CD14-positive monocyte (primary cell): ENCODE measurements around the gene F10. TPM values are rescaled to one million over a fixed set of nuclear protein-coding genes. Genes with fewer than 3 reads are reported as not detected.

Experiments
- DNase-seq, 3 donors: peaks; one replicate each; pipeline ENCODE4 v3.0.0-alpha.2; 2011 to 2022
- H2AFZ ChIP-seq: 2 replicates; pipeline ENCODE4 v1.6.0; 2012; ENCODE audit warnings: mild to moderate bottlenecking, low read depth, low read length, inconsistent platforms; ENCODE audit not compliant: insufficient read depth, poor library complexity, severe bottlenecking
- H3K27ac ChIP-seq, 2 donors: 1 replicate in 1 of 2; 2 replicates in 1 of 2; pipeline ENCODE4 v1.5.1; 2012 to 2013; ENCODE audit warnings: low read length in 2 of 2, control low read depth in 1 of 2, inconsistent platforms in 1 of 2, low read depth in 1 of 2, mild to moderate bottlenecking in 1 of 2
- H3K27me3 ChIP-seq, 2 donors: one replicate each; pipeline versions ENCODE4 v1.6.0 to v1.6.1; 2011 to 2013; ENCODE audit warnings: low read length in 2 of 2; ENCODE audit not compliant: control insufficient read depth in 2 of 2, insufficient read depth in 2 of 2
- H3K36me3 ChIP-seq, 2 donors: replicated peaks in 1 of 2; 1 replicate in 1 of 2; 2 replicates in 1 of 2; pipeline versions ENCODE4 v1.5.1 to v1.6.1; 2012 to 2013; ENCODE audit warnings: low read length in 2 of 2, control low read depth in 1 of 2, inconsistent platforms in 1 of 2, mild to moderate bottlenecking in 1 of 2; ENCODE audit not compliant: insufficient read depth in 2 of 2, control insufficient read depth in 1 of 2
- H3K4me1 ChIP-seq, 2 donors: 1 replicate in 1 of 2; 2 replicates in 1 of 2; pipeline versions ENCODE4 v1.5.1 to v1.6.1; 2012 to 2013; ENCODE audit warnings: low read length in 2 of 2, control low read depth in 1 of 2, inconsistent platforms in 1 of 2, mild to moderate bottlenecking in 1 of 2, moderate library complexity in 1 of 2; ENCODE audit not compliant: insufficient read depth in 2 of 2, control insufficient read depth in 1 of 2
- H3K4me2 ChIP-seq: replicated peaks from 2 replicates; pipeline ENCODE3; 2012; ENCODE audit warnings: low read length, moderate library complexity, mild to moderate bottlenecking; ENCODE audit not compliant: poor library complexity, severe bottlenecking; ENCODE audit errors: extremely low read depth
- H3K4me3 ChIP-seq, 3 experiments: fragments of 200-600 bp in 1 of 3; sonication (generic) in 1 of 3; replicated peaks in 1 of 3; 1 replicate in 2 of 3; 2 replicates in 1 of 3; pipeline ENCODE4 v1.5.1; 2011 to 2013; ENCODE audit warnings: low read length in 3 of 3, mild to moderate bottlenecking in 3 of 3, control low read depth in 2 of 3, low read depth in 2 of 3, inconsistent platforms in 1 of 3, moderate library complexity in 1 of 3
- H3K79me2 ChIP-seq: 2 replicates; pipeline ENCODE4 v1.6.0; 2012; ENCODE audit warnings: mild to moderate bottlenecking, control low read depth, inconsistent platforms, low read length, moderate library complexity; ENCODE audit not compliant: insufficient read depth
- H3K9ac ChIP-seq: 2 replicates; pipeline ENCODE4 v1.6.0; 2017; ENCODE audit warnings: low read length, mild to moderate bottlenecking; ENCODE audit not compliant: insufficient read depth, poor library complexity, severe bottlenecking
- H3K9me3 ChIP-seq, 2 donors: replicated peaks in 1 of 2; 1 replicate in 1 of 2; 2 replicates in 1 of 2; pipeline versions ENCODE4 v1.5.1 to v1.6.1; 2012 to 2013; ENCODE audit warnings: low read length in 2 of 2, control low read depth in 1 of 2; ENCODE audit not compliant: control insufficient read depth in 1 of 2, insufficient read depth in 1 of 2
- H4K20me1 ChIP-seq: 2 replicates; pipeline ENCODE4 v1.6.0; 2012; ENCODE audit warnings: mild to moderate bottlenecking, low read length, control low read depth, moderate library complexity; ENCODE audit not compliant: insufficient read depth
- H3K27ac Mint-ChIP-seq, 7 donors: one replicate each; pipeline ENCODE4 v1.8.0; 2020; ENCODE audit warnings: mild to moderate bottlenecking in 7 of 7, mixed read lengths in 7 of 7, moderate library complexity in 6 of 7, inconsistent platforms in 2 of 7
- H3K27me3 Mint-ChIP-seq, 3 donors: one replicate each; pipeline ENCODE4 v1.8.0; 2021 to 2022; ENCODE audit warnings: low read depth in 3 of 3, mild to moderate bottlenecking in 3 of 3, mixed read lengths in 3 of 3, moderate library complexity in 3 of 3, inconsistent platforms in 1 of 3
- H3K36me3 Mint-ChIP-seq, 2 donors: one replicate each; pipeline ENCODE4 v1.8.0; 2020; ENCODE audit warnings: mixed read lengths in 2 of 2, inconsistent platforms in 1 of 2, mild to moderate bottlenecking in 1 of 2
- H3K4me1 Mint-ChIP-seq: one replicate; pipeline ENCODE4 v1.8.0; 2020; ENCODE audit warnings: mild to moderate bottlenecking, mixed read lengths
- H3K4me3 Mint-ChIP-seq, 2 donors: one replicate each; pipeline ENCODE4 v1.8.0; 2020; ENCODE audit warnings: mild to moderate bottlenecking in 2 of 2, mixed read lengths in 2 of 2, moderate library complexity in 1 of 2
- H3K9me3 Mint-ChIP-seq, 7 donors: one replicate each; pipeline ENCODE4 v1.8.0; 2020 to 2022; ENCODE audit warnings: mixed read lengths in 7 of 7, mild to moderate bottlenecking in 6 of 7, moderate library complexity in 6 of 7, inconsistent platforms in 2 of 7
- WGBS: methylation state at CpG from one replicate; pipeline ENCODE4 v1.1.5; 2013; ENCODE audit warnings: missing lambda C conversion rate; ENCODE audit not compliant: insufficient coverage; 5-methylcytosine and 5-hydroxymethylcytosine counted together
- intact Hi-C, 2 donors: fragments of 100-400 bp; cut with micrococcal nuclease; formaldehyde crosslinking; loops; one replicate each; pipeline versions ENCODE4 v1.15.0 to v1.15.1; 2023
- polyA plus RNA-seq, 3 donors: library from polyadenylated mRNA; depleted of rRNA in 1 of 3; unstranded in 2 of 3; stranded (reverse) in 1 of 3; fragments of 300-500 nt in 2 of 3; fragments of >200 nt in 1 of 3; fragmentation: Illumina TruSeq in 2 of 3; gene quantifications; 1 replicate in 2 of 3; 2 replicates in 1 of 3; pipeline ENCODE4 v1.2.3, GENCODE V29; 2012 to 2021
- TF ChIP-seq, protein P1 (sequence below): fragments of 200-600 bp; IDR thresholded peaks from one replicate; pipeline ENCODE4 v1.8.0; 2022; ENCODE audit warnings: antibody characterized with exemption, mild to moderate bottlenecking

The F10 gene
- polyA plus RNA-seq, 3 donors = not detected

DNA sequence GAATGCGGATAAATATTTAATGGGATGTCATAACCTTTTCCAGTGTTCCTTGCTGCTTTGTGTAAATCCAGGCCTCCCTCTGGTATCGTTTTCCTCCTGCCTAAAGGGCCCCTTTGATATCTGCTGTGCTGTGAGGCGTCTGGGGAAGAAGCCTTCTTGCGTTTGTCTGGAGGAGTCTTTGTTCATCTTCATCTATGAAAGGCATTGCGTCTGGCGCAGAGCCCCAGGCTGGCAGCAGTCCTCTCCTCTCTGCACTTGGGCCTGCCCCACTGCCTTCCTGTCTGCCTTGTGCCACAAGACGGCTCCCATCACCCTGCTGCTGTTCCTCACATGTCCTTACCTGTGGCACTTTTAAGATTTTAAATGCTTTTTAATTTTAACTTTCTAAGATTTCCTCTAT is 45.6 kb downstream of the F10 start:
- intact Hi-C loops = no loop called here
- TF ChIP-seq, protein P1, sequence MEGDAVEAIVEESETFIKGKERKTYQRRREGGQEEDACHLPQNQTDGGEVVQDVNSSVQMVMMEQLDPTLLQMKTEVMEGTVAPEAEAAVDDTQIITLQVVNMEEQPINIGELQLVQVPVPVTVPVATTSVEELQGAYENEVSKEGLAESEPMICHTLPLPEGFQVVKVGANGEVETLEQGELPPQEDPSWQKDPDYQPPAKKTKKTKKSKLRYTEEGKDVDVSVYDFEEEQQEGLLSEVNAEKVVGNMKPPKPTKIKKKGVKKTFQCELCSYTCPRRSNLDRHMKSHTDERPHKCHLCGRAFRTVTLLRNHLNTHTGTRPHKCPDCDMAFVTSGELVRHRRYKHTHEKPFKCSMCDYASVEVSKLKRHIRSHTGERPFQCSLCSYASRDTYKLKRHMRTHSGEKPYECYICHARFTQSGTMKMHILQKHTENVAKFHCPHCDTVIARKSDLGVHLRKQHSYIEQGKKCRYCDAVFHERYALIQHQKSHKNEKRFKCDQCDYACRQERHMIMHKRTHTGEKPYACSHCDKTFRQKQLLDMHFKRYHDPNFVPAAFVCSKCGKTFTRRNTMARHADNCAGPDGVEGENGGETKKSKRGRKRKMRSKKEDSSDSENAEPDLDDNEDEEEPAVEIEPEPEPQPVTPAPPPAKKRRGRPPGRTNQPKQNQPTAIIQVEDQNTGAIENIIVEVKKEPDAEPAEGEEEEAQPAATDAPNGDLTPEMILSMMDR = no peak

GRCh38 chr13:113169277-113170272 is 47.0 kb downstream of the F10 start:
- Histone ChIP-seq H3K27me3 (no peaks in the 10 kb centered on the region), H3K4me1 (peaks cover 0 to 13% of the 10 kb centered on the region in 2 donors), H3K9me3 (peaks cover 0 to 3% of the 10 kb centered on the region in 2 donors), H3K4me3 (no peak overlapping the region), H3K27ac (no peak overlapping the region), H3K36me3 (no peaks in the 10 kb centered on the region), H2AFZ (no peak overlapping the region), H4K20me1 (no peaks in the 10 kb centered on the region), H3K9ac (no peak overlapping the region), H3K79me2 (no peaks in the 10 kb centered on the region), H3K4me2 (no peak overlapping the region)
- peaks cover 21 to 29% of the 10 kb centered on the region in 2 donors for H3K36me3 Mint-ChIP-seq
- peaks cover 0 to 4% (median 4%) of the 10 kb centered on the region in 7 donors for H3K9me3 Mint-ChIP-seq
- H3K4me3 Mint-ChIP-seq = no peak overlapping the region
- no peak for DNase-seq
- peaks cover 19% of the 10 kb centered on the region for H3K4me1 Mint-ChIP-seq
- 98% methylated on average over 6 of the region's 13 CpGs for WGBS
- H3K27me3 Mint-ChIP-seq = peaks cover under 1 to 13% (median 10%) of the 10 kb centered on the region in 3 donors
- intact Hi-C loops = no loop called here
- H3K27ac Mint-ChIP-seq = peak overlapping the region in 1 of 7 donors; percentile 62
- TF ChIP-seq, protein P1 = no peak

More for the DNA sequence above, 45.6 kb downstream of the F10 start:
- Histone ChIP-seq H3K4me2 (no peak overlapping the region), H3K27ac (no peak overlapping the region), H3K9ac (no peak overlapping the region), H3K27me3 (peaks cover 0 to 4% of the 10 kb centered on the region in 2 donors), H3K36me3 (no peaks in the 10 kb centered on the region), H2AFZ (no peak overlapping the region), H4K20me1 (no peaks in the 10 kb centered on the region), H3K9me3 (peaks cover 0 to 3% of the 10 kb centered on the region in 2 donors), H3K4me3 (no peak overlapping the region), H3K79me2 (no peaks in the 10 kb centered on the region), H3K4me1 (peaks cover 0 to 13% of the 10 kb centered on the region in 2 donors)
- WGBS = 94% methylated on average over 4 of the region's 7 CpGs
- Mint-ChIP-seq H3K4me3 (no peak overlapping the region), H3K27ac (peak overlapping the region in 1 of 7 donors; percentile 2), H3K27me3 (peaks cover 11 to 27% (median 23%) of the 10 kb centered on the region in 3 donors), H3K9me3 (peaks cover 0 to 8% (median 4%) of the 10 kb centered on the region in 7 donors), H3K4me1 (peaks cover 15% of the 10 kb centered on the region), H3K36me3 (peaks cover 21 to 29% of the 10 kb centered on the region in 2 donors)
- DNase-seq = no peak
